Measurements from ENCODE around the gene PRDX2.

Gene PRDX2

DNA sequence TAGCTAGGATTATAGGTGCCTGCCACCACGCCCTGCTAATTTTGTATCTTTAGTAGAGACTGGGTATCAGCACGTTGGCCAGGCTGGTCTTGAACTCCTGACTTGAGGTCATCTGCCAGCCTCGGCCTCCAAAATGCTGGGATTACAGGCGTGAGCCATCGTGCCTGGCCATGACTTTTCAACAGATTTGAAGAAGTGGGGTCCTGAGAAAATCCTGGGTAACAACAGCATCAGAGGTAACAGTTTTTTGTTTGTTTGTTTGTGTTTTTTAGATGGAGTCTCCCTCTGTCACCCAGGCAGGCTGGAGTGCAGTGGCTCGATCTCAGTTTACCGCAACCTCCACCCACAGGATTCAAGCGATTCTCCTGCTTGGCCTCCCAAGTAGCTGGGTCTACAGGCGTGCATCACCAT, 6.6 kb downstream of the PRDX2 start:
- no peak for DNase-seq (ENCODE audit: insufficient read length)
- FAIRE-seq = no peak
- TF ChIP-seq TAF1 (IDR thresholded peaks at IDR 0.05; ENCODE audit: borderline replicate concordance, low read depth, low read length) (no peak), POLR2A (IDR thresholded peaks at IDR 0.05; ENCODE audit: low read depth, low read length) (no peak), POLR2AphosphoS5 (IDR thresholded peaks at IDR 0.05; ENCODE audit: low read depth, low read length) (no peak)

DNA sequence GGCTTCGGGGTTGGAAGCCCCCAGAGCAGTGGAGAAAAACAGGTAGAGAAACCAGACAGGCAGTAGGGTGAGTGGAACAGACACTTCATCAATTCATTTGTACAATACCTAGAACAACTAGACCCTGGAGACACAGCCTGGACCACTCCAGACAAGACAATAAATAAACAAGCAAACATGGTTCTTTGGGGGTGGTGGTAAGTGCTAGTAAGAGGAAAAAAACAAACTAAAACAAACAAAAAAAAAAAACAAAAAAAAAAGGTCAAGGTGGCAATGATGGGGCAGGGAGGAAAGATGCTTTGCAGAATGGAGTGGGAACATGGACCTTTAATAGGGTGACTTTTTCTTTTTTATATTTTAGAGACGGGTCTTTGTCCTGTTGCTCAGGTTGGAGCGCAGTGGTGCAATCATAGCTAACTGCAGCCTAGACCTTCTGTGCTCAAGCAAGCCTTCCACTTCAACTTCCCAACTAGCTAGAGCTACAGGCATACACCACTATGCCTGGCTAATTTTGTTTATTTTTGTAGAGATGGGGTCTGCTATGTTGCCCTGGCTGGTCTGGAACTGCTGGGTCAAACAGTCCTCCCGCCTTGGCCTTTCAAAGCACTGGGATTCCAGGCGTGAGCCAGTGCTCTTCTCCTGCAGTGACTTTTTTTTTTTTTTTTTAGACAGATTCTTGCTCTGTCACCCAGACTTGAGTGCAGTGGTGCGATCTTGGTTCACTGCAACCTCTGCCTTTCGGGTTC, 7.2 kb downstream of the PRDX2 start:
- TF ChIP-seq POLR2A (IDR thresholded peaks at IDR 0.05; ENCODE audit: low read depth, low read length) (no peak), TAF1 (IDR thresholded peaks at IDR 0.05; ENCODE audit: borderline replicate concordance, low read depth, low read length) (no peak), POLR2AphosphoS5 (IDR thresholded peaks at IDR 0.05; ENCODE audit: low read depth, low read length) (no peak)
- no peak for DNase-seq (ENCODE audit: insufficient read length)
- FAIRE-seq = no peak

GRCh38 chr19:12793290-12794195, 8.1 kb downstream of the PRDX2 start:
- FAIRE-seq (peak; percentile 98), DNase-seq (ENCODE audit: insufficient read length) (peak; percentile 85)
- no peak for TF ChIP-seq TAF1 (IDR thresholded peaks at IDR 0.05; ENCODE audit: borderline replicate concordance, low read depth, low read length)
- TF ChIP-seq POLR2A (IDR thresholded peaks at IDR 0.05; ENCODE audit: low read depth, low read length) = peak; percentile 92
- TF ChIP-seq POLR2AphosphoS5 (IDR thresholded peaks at IDR 0.05; ENCODE audit: low read depth, low read length) = peak; percentile 91; the same call in 1 of the 2 replicates

GRCh38 chr19:12792853-12793289, 8.7 kb downstream of the PRDX2 start:
- DNase-seq (ENCODE audit: insufficient read length) (no peak), FAIRE-seq (no peak)
- TF ChIP-seq POLR2AphosphoS5 (IDR thresholded peaks at IDR 0.05; ENCODE audit: low read depth, low read length) (no peak), TAF1 (IDR thresholded peaks at IDR 0.05; ENCODE audit: borderline replicate concordance, low read depth, low read length) (no peak), POLR2A (IDR thresholded peaks at IDR 0.05; ENCODE audit: low read depth, low read length) (no peak)

DNA sequence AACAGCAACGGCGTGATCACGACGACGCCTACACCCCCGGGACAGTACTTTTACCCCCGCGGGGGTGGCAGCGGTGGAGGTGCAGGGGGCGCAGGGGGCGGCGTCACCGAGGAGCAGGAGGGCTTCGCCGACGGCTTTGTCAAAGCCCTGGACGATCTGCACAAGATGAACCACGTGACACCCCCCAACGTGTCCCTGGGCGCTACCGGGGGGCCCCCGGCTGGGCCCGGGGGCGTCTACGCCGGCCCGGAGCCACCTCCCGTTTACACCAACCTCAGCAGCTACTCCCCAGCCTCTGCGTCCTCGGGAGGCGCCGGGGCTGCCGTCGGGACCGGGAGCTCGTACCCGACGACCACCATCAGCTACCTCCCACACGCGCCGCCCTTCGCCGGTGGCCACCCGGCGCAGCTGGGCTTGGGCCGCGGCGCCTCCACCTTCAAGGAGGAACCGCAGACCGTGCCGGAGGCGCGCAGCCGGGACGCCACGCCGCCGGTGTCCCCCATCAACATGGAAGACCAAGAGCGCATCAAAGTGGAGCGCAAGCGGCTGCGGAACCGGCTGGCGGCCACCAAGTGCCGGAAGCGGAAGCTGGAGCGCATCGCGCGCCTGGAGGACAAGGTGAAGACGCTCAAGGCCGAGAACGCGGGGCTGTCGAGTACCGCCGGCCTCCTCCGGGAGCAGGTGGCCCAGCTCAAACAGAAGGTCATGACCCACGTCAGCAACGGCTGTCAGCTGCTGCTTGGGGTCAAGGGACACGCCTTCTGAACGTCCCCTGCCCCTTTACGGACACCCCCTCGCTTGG, 9.3 kb downstream of the PRDX2 start:
- DNase-seq (ENCODE audit: insufficient read length) (no peak), FAIRE-seq (peak; percentile 76)
- TF ChIP-seq TAF1 (IDR thresholded peaks at IDR 0.05; ENCODE audit: borderline replicate concordance, low read depth, low read length) (0 out of 2 replicates have a peak, but pooled peaks have one; percentile 22), POLR2AphosphoS5 (IDR thresholded peaks at IDR 0.05; ENCODE audit: low read depth, low read length) (peak; percentile 92), POLR2A (IDR thresholded peaks at IDR 0.05; ENCODE audit: low read depth, low read length) (peak; percentile 83)

GRCh38 chr19:12791345-12792050, 10.1 kb downstream of the PRDX2 start, which contains the start of gene JUNB:
Gene JUNB (plus strand): TSS chr19:12791486. CDS start chr19:12791772, 286 bp downstream.
- TF ChIP-seq POLR2AphosphoS5 (IDR thresholded peaks at IDR 0.05; ENCODE audit: low read depth, low read length) (peak; percentile 100), TAF1 (IDR thresholded peaks at IDR 0.05; ENCODE audit: borderline replicate concordance, low read depth, low read length) (peak; percentile 98), POLR2A (IDR thresholded peaks at IDR 0.05; ENCODE audit: low read depth, low read length) (peak; percentile 100)
- FAIRE-seq (peak; percentile 89), DNase-seq (ENCODE audit: insufficient read length) (peak; percentile 82)

- FAIRE-seq (no peak), DNase-seq (ENCODE audit: insufficient read length) (no peak)
- TF ChIP-seq POLR2A (IDR thresholded peaks at IDR 0.05; ENCODE audit: low read depth, low read length) (no peak), POLR2AphosphoS5 (IDR thresholded peaks at IDR 0.05; ENCODE audit: low read depth, low read length) (no peak), TAF1 (IDR thresholded peaks at IDR 0.05; ENCODE audit: borderline replicate concordance, low read depth, low read length) (no peak)
Measured at GRCh38 chr19:12790628-12791344, 10.8 kb downstream of the PRDX2 start.

GRCh38 chr19:12789904-12790619, 11.5 kb downstream of the PRDX2 start:
- TF ChIP-seq TAF1 (IDR thresholded peaks at IDR 0.05; ENCODE audit: borderline replicate concordance, low read depth, low read length) (no peak), POLR2AphosphoS5 (IDR thresholded peaks at IDR 0.05; ENCODE audit: low read depth, low read length) (0 out of 2 replicates have a peak, but pooled peaks have one; percentile 65), POLR2A (IDR thresholded peaks at IDR 0.05; ENCODE audit: low read depth, low read length) (peak; percentile 69; the same call in 1 of the 2 replicates)
- FAIRE-seq (peak; percentile 90), DNase-seq (ENCODE audit: insufficient read length) (peak; percentile 92)
